Mucosa of rectum (tissue), 2 donors: Measurements from ENCODE around the gene TMC2.

Experiments used
- H3K27ac ChIP-seq, 2 donors: one replicate each; pipeline ENCODE4 v1.7.0; 2013; ENCODE audit warnings: inconsistent platforms in 2 of 2, low read depth in 2 of 2, low read length in 2 of 2
- H3K27me3 ChIP-seq, 2 donors: one replicate each; pipeline ENCODE4 v1.7.0; 2013; ENCODE audit warnings: low read length in 2 of 2; ENCODE audit not compliant: control insufficient read depth in 2 of 2, insufficient read depth in 2 of 2
- H3K36me3 ChIP-seq, 2 donors: one replicate each; pipeline ENCODE4 v1.7.0; 2013; ENCODE audit warnings: low read length in 2 of 2; ENCODE audit not compliant: control insufficient read depth in 2 of 2, insufficient read depth in 2 of 2
- H3K4me1 ChIP-seq, 2 donors: one replicate each; pipeline ENCODE4 v1.7.0; 2013; ENCODE audit warnings: low read length in 2 of 2, mild to moderate bottlenecking in 1 of 2; ENCODE audit not compliant: control insufficient read depth in 2 of 2, insufficient read depth in 2 of 2
- H3K4me3 ChIP-seq, 2 donors: one replicate each; pipeline ENCODE4 v1.7.0; 2013; ENCODE audit warnings: low read length in 2 of 2
- H3K9ac ChIP-seq, 2 donors: one replicate each; pipeline ENCODE4 v1.7.0; 2013; ENCODE audit warnings: low read length in 2 of 2, low read depth in 1 of 2, mild to moderate bottlenecking in 1 of 2
- H3K9me3 ChIP-seq, 2 donors: one replicate each; pipeline ENCODE4 v1.7.0; 2013; ENCODE audit warnings: low read length in 2 of 2; ENCODE audit not compliant: control insufficient read depth in 2 of 2
- donor health status: healthy.
- donor health status: Normal muscosa, but diverticular disease.

Gene TMC2

GRCh38 chr20:2575682-2576081 lies 39.3 kb downstream of the TMC2 start:
- no peak overlapping the region for H3K9ac ChIP-seq
- H3K27ac ChIP-seq = no peak overlapping the region
- H3K27me3 ChIP-seq = no peaks in the 10 kb centered on the region
- H3K36me3 ChIP-seq = no peaks in the 10 kb centered on the region
- no peaks in the 10 kb centered on the region for H3K9me3 ChIP-seq
- H3K4me3 ChIP-seq = no peak overlapping the region
- H3K4me1 ChIP-seq = peaks cover 0 to 3% of the 10 kb centered on the region in 2 donors

GRCh38 chr20:2576317-2576727 lies 39.9 kb downstream of the TMC2 start:
- no peaks in the 10 kb centered on the region for H3K27me3 ChIP-seq
- no peaks in the 10 kb centered on the region for H3K9me3 ChIP-seq
- H3K4me1 ChIP-seq = peaks cover 0 to 3% of the 10 kb centered on the region in 2 donors
- no peak overlapping the region for H3K9ac ChIP-seq
- no peak overlapping the region for H3K27ac ChIP-seq
- no peak overlapping the region for H3K4me3 ChIP-seq
- H3K36me3 ChIP-seq = no peaks in the 10 kb centered on the region

GRCh38 chr20:2578475-2579192 lies 42.3 kb downstream of the TMC2 start:
- Histone ChIP-seq H3K4me1 (peaks cover 0 to 3% of the 10 kb centered on the region in 2 donors), H3K36me3 (no peaks in the 10 kb centered on the region), H3K27me3 (peaks cover 0 to 2% of the 10 kb centered on the region in 2 donors), H3K9me3 (no peaks in the 10 kb centered on the region), H3K4me3 (no peak overlapping the region), H3K27ac (no peak overlapping the region), H3K9ac (no peak overlapping the region)

GRCh38 chr20:2585811-2586210 lies 49.4 kb downstream of the TMC2 start:
- no peaks in the 10 kb centered on the region for H3K36me3 ChIP-seq
- H3K4me3 ChIP-seq = no peak overlapping the region
- H3K4me1 ChIP-seq = no peaks in the 10 kb centered on the region
- no peaks in the 10 kb centered on the region for H3K9me3 ChIP-seq
- no peak overlapping the region for H3K27ac ChIP-seq
- H3K9ac ChIP-seq = no peak overlapping the region
- H3K27me3 ChIP-seq = peaks cover 0 to 2% of the 10 kb centered on the region in 2 donors

- Histone ChIP-seq H3K27me3 (no peaks in the 10 kb centered on the region), H3K4me3 (no peak overlapping the region), H3K36me3 (no peaks in the 10 kb centered on the region), H3K27ac (no peak overlapping the region), H3K9me3 (no peaks in the 10 kb centered on the region), H3K4me1 (peaks cover 0 to 2% of the 10 kb centered on the region in 2 donors), H3K9ac (no peak overlapping the region)
Observed at GRCh38 chr20:2593756-2594155, 57.4 kb downstream of the TMC2 start.

- H3K9ac ChIP-seq = no peak overlapping the region
- no peaks in the 10 kb centered on the region for H3K27me3 ChIP-seq
- H3K36me3 ChIP-seq = no peaks in the 10 kb centered on the region
- no peak overlapping the region for H3K27ac ChIP-seq
- no peak overlapping the region for H3K4me3 ChIP-seq
- peaks cover 3 to 6% of the 10 kb centered on the region in 2 donors for H3K4me1 ChIP-seq
- H3K9me3 ChIP-seq = no peaks in the 10 kb centered on the region
Observed at GRCh38 chr20:2595076-2595475, 58.7 kb downstream of the TMC2 start.

- no peak overlapping the region for H3K9ac ChIP-seq
- peaks cover 3 to 9% of the 10 kb centered on the region in 2 donors for H3K4me1 ChIP-seq
- H3K27me3 ChIP-seq = no peaks in the 10 kb centered on the region
- H3K9me3 ChIP-seq = no peaks in the 10 kb centered on the region
- H3K4me3 ChIP-seq = no peak overlapping the region
- no peaks in the 10 kb centered on the region for H3K36me3 ChIP-seq
- H3K27ac ChIP-seq = no peak overlapping the region
Observed at GRCh38 chr20:2596673-2597279, 60.4 kb downstream of the TMC2 start.

GRCh38 chr20:2599288-2600006 lies 63.1 kb downstream of the TMC2 start:
- no peaks in the 10 kb centered on the region for H3K36me3 ChIP-seq
- peak overlapping the region; percentile 37 to 39 for H3K4me3 ChIP-seq
- peak overlapping the region in 1 of 2 donors; percentile 20 for H3K9ac ChIP-seq
- H3K4me1 ChIP-seq = peaks cover 3 to 17% of the 10 kb centered on the region in 2 donors
- no peaks in the 10 kb centered on the region for H3K9me3 ChIP-seq
- H3K27ac ChIP-seq = peak overlapping the region; percentile 70 to 76
- H3K27me3 ChIP-seq = no peaks in the 10 kb centered on the region

GRCh38 chr20:2602046-2602735 lies 65.8 kb downstream of the TMC2 start:
- Histone ChIP-seq H3K4me1 (peaks cover 3 to 19% of the 10 kb centered on the region in 2 donors), H3K27ac (no peak overlapping the region), H3K9ac (no peak overlapping the region), H3K4me3 (peak overlapping the region; percentile 54 to 56), H3K36me3 (no peaks in the 10 kb centered on the region), H3K27me3 (no peaks in the 10 kb centered on the region), H3K9me3 (peaks cover 0 to 3% of the 10 kb centered on the region in 2 donors)
